BJ (cell line): ENCODE results near the gene SCGB2A2. TPM values are rescaled to one million over a fixed set of nuclear protein-coding genes. Genes with fewer than 3 reads are reported as not detected.

Source experiments
- CTCF ChIA-PET: fragments of 350-600 bp; formaldehyde crosslinking; extraction: SDS; loops from one replicate; lab custom pipeline; 2021; ENCODE audit warnings: antibody characterized with exemption, inconsistent platforms; lab: Yijun Ruan, JAX
- POLR2A ChIA-PET: fragments of 300-600 bp; sonication (Branson Sonifier 250); formaldehyde crosslinking; extraction: SDS; loops from one replicate; lab custom pipeline; 2021; ENCODE audit warnings: antibody characterized with exemption; lab: Charles Lee
- DNase-seq: peaks from one replicate; pipeline ENCODE4 v3.0.0-alpha.2; 2011; ENCODE audit warnings: low read depth
- H3K27me3 ChIP-seq: 2 replicates; pipeline ENCODE4 v1.6.0; 2011; ENCODE audit warnings: low read length; ENCODE audit not compliant: control insufficient read depth, insufficient read depth
- H3K36me3 ChIP-seq: 2 replicates; pipeline ENCODE4 v1.5.1; 2011; ENCODE audit warnings: low read length; ENCODE audit not compliant: control insufficient read depth, insufficient read depth
- H3K4me3 ChIP-seq: 2 replicates; pipeline ENCODE4 v1.5.1; 2011; ENCODE audit warnings: low read depth, mild to moderate bottlenecking, control low read depth, low read length
- CTCF ChIP-seq: IDR thresholded peaks from 2 replicates; pipeline ENCODE4 v1.5.1; 2011; ENCODE audit warnings: low read depth, mild to moderate bottlenecking, control low read depth, inconsistent platforms, low read length, moderate library complexity; ENCODE audit not compliant: insufficient read depth
- polyA plus RNA-seq: library from polyadenylated mRNA; depleted of rRNA; stranded (reverse); fragments of >200 nt; gene quantifications from 2 replicates; pipeline ENCODE4 v1.2.3, GENCODE V29; 2011

The SCGB2A2 gene
- polyA plus RNA-seq, 1 experiment = not detected

- POLR2A ChIA-PET = no interaction called here
- CTCF ChIA-PET = no interaction called here
Observed at GRCh38 chr11:62251698-62252097, 18.3 kb upstream of the SCGB2A2 start.

GRCh38 chr11:62253999-62254542 lies 15.9 kb upstream of the SCGB2A2 start:
- Histone ChIP-seq H3K4me3 (no peak overlapping the region), H3K36me3 (no peaks in the 10 kb centered on the region), H3K27me3 (no peaks in the 10 kb centered on the region)
- no peak for DNase-seq
- ChIA-PET CTCF (no interaction called here), POLR2A (no interaction called here)
- TF ChIP-seq CTCF = no peak

More at GRCh38 chr11:62251698-62252097, 18.3 kb upstream of the SCGB2A2 start:
- DNase-seq = no peak
- no peak overlapping the region for H3K4me3 ChIP-seq
- no peaks in the 10 kb centered on the region for H3K36me3 ChIP-seq
- no peaks in the 10 kb centered on the region for H3K27me3 ChIP-seq
- no peak for TF ChIP-seq CTCF

- Histone ChIP-seq H3K4me3 (no peak overlapping the region), H3K36me3 (no peaks in the 10 kb centered on the region), H3K27me3 (no peaks in the 10 kb centered on the region)
- TF ChIP-seq CTCF = no peak
- CTCF ChIA-PET = no interaction called here
- POLR2A ChIA-PET = no interaction called here
- no peak for DNase-seq
Observed at GRCh38 chr11:62256281-62256680, 13.7 kb upstream of the SCGB2A2 start.

- no peaks in the 10 kb centered on the region for H3K36me3 ChIP-seq
- no peak for TF ChIP-seq CTCF
- ChIA-PET POLR2A (no interaction called here), CTCF (no interaction called here)
- H3K27me3 ChIP-seq = no peaks in the 10 kb centered on the region
- no peak for DNase-seq
- no peak overlapping the region for H3K4me3 ChIP-seq
Observed at GRCh38 chr11:62260261-62260953, 9.6 kb upstream of the SCGB2A2 start.

- CTCF ChIA-PET = no interaction called here
- Histone ChIP-seq H3K36me3 (no peaks in the 10 kb centered on the region), H3K27me3 (no peaks in the 10 kb centered on the region; the same call in 1 of the 2 replicates), H3K4me3 (no peak overlapping the region)
- TF ChIP-seq CTCF = no peak
- POLR2A ChIA-PET = no interaction called here
- DNase-seq = no peak
Observed at GRCh38 chr11:62264004-62264403, 6.0 kb upstream of the SCGB2A2 start.
